Central memory CD8-positive, alpha-beta T cell (primary cell): ENCODE results near the gene DSC1.
"Not testable (repeated sequence)": the region's sequence is repeated elsewhere in the genome, so short reads cannot be mapped to it uniquely, and the experiment has no call there.

Source experiments
- ATAC-seq: fragments of 150-1000 bp; cut with Tn5 transposase; replicated peaks from 2 replicates; pipeline ENCODE4 v1.10.0; 2022; ENCODE audit warnings: mild to moderate bottlenecking, moderate FRiP score, moderate number of reproducible peaks; ENCODE audit not compliant: poor library complexity, severe bottlenecking; ENCODE audit errors: extremely low read depth
- DNase-seq, 2 donors: peaks; one replicate each; pipeline ENCODE4 v3.0.0; 2021; ENCODE audit warnings: low spot score in 2 of 2
- H3K27ac Mint-ChIP-seq: one replicate; pipeline ENCODE4 v1.8.0; 2022; ENCODE audit warnings: low read depth, mild to moderate bottlenecking, moderate library complexity, mixed read lengths
- H3K27me3 Mint-ChIP-seq: one replicate; pipeline ENCODE4 v1.8.0; 2022; ENCODE audit warnings: mixed read lengths
- H3K36me3 Mint-ChIP-seq: one replicate; pipeline ENCODE4 v1.8.0; 2022; ENCODE audit warnings: mild to moderate bottlenecking, moderate library complexity, mixed read lengths; ENCODE audit not compliant: insufficient read depth
- H3K4me1 Mint-ChIP-seq: one replicate; pipeline ENCODE4 v1.8.0; 2022; ENCODE audit warnings: mixed read lengths
- H3K4me3 Mint-ChIP-seq: one replicate; pipeline ENCODE4 v1.8.0; 2022; ENCODE audit warnings: mild to moderate bottlenecking, moderate library complexity, mixed read lengths
- H3K9me3 Mint-ChIP-seq: one replicate; pipeline ENCODE4 v1.8.0; 2022; ENCODE audit warnings: mixed read lengths

DSC1 gene

DNA sequence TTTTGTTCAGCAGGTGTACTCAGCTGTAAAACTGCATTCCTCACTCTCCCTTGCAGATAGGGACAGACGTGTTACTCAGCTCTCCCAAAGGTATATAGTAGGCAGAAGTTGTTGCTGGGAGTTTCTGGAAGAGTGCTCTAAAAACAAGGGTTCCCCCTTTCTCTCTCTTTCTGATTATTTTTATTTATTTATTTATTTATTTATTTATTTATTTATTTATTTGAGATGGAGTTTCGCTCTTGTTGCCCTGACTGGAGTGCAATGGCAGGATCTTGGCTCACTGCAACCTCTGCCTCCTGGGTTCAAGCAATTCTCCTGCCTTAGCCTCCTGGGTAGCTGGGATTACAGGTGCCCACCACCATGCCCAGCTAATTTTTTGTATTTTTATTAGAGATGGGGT is 39.5 kb downstream of the DSC1 start:
- H3K27ac Mint-ChIP-seq, DNase-seq, H3K36me3 Mint-ChIP-seq, H3K27me3 Mint-ChIP-seq, ATAC-seq, H3K4me1 Mint-ChIP-seq, H3K4me3 Mint-ChIP-seq: not testable (repeated sequence)
- H3K9me3 Mint-ChIP-seq: peaks cover 18% of the 10 kb centered on the region

GRCh38 chr18:31120594-31120993 is 42.1 kb downstream of the DSC1 start:
- Mint-ChIP-seq H3K9me3 (peaks cover 23% of the 10 kb centered on the region), H3K4me1 (no peaks in the 10 kb centered on the region), H3K27me3 (no peaks in the 10 kb centered on the region), H3K4me3 (no peak overlapping the region), H3K27ac (no peak overlapping the region), H3K36me3 (no peaks in the 10 kb centered on the region)
- ATAC-seq: no peak
- DNase-seq: no peak

DNA sequence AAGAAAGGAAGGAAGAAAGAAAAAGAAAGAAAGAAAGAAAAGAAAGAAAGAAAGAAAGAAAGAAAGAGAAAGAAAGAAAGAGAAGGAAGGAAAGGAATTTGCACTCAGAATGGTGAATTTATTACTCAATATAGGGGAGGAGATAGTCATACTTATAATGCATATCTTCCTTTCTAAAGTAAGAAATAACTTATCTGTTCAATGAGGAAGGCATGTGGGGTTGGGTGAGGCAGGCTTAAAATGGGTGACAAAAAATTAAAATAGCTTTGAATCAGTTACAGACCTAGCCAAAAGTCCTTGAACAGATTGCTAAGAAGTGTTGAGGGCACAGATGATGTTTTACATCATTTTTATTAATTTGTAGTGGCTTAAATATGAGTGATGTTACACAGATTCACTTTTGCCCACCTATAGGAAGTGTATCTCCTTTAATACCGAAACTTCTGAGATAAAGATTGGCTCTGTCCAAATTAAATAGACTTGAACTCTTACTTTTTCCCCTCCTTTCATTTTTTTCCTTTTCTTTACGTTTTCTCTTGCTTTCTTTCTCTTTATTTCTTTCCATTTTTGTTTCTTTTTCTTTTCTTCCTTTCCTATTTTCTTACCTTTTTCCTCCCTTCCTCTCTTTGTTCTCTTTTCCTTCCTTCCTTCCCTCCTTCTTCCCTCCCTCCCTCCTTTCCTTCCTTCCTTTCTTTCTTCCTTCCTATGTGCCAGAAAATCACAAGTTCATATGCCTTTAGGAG is 45.6 kb downstream of the DSC1 start:
- H3K27ac Mint-ChIP-seq: no peak overlapping the region
- no peaks in the 10 kb centered on the region for H3K36me3 Mint-ChIP-seq
- H3K4me1 Mint-ChIP-seq: no peaks in the 10 kb centered on the region
- H3K9me3 Mint-ChIP-seq: peaks cover 23% of the 10 kb centered on the region
- H3K27me3 Mint-ChIP-seq: no peaks in the 10 kb centered on the region
- no peak for DNase-seq
- no peak for ATAC-seq
- no peak overlapping the region for H3K4me3 Mint-ChIP-seq

DNA sequence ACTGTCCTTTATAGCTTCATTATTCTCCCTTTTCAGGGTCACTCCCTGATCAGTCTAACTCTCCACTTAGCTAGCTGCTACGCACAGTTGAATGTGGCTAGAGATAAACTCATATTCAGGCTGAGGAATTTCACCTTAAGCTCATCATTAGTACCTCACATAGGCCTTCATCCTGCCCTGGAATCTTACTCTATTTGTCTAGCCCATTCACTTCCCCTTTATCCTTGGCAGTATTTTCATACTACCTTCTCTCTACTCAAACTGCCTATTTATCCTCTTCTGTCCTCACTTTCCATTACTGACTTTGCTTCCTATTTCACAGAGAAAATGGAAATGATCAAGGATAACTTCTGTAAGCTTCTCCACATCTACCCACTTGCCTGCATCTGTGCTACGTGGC is 49.9 kb downstream of the DSC1 start:
- no peaks in the 10 kb centered on the region for H3K36me3 Mint-ChIP-seq
- H3K4me3 Mint-ChIP-seq: no peak overlapping the region
- no peak overlapping the region for H3K27ac Mint-ChIP-seq
- peaks cover 15% of the 10 kb centered on the region for H3K9me3 Mint-ChIP-seq
- no peak for ATAC-seq
- H3K27me3 Mint-ChIP-seq: no peaks in the 10 kb centered on the region
- H3K4me1 Mint-ChIP-seq: no peaks in the 10 kb centered on the region
- DNase-seq: no peak

DNA sequence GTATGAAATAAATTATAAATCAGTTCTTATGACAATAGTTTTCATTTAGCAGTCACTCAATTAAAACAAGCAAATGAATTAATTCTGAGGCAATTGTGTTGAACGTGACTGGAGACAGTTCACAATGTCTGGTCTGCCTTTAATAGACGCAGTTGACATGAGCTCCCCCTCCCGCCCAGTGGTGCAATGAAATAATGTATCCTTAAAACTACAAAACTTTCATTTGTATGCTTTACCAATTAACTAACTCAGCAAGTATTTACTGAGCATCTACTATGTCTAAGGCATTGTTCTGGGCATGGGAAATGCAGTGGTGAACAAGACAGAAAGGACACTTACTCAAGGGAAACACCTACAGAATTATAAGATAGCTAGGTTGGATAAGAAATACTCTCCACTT is 56.9 kb downstream of the DSC1 start:
- ATAC-seq: no peak
- DNase-seq: no peak
- Mint-ChIP-seq H3K27me3 (peaks cover 1% of the 10 kb centered on the region), H3K36me3 (no peaks in the 10 kb centered on the region), H3K4me3 (no peak overlapping the region), H3K9me3 (peaks cover 6% of the 10 kb centered on the region), H3K27ac (no peak overlapping the region), H3K4me1 (no peaks in the 10 kb centered on the region)

GRCh38 chr18:31104444-31104843 is 58.2 kb downstream of the DSC1 start:
- Mint-ChIP-seq H3K4me3 (no peak overlapping the region), H3K27me3 (peaks cover 13% of the 10 kb centered on the region), H3K36me3 (no peaks in the 10 kb centered on the region), H3K4me1 (no peaks in the 10 kb centered on the region), H3K9me3 (peaks cover 18% of the 10 kb centered on the region), H3K27ac (no peak overlapping the region)
- DNase-seq: no peak
- no peak for ATAC-seq

DNA sequence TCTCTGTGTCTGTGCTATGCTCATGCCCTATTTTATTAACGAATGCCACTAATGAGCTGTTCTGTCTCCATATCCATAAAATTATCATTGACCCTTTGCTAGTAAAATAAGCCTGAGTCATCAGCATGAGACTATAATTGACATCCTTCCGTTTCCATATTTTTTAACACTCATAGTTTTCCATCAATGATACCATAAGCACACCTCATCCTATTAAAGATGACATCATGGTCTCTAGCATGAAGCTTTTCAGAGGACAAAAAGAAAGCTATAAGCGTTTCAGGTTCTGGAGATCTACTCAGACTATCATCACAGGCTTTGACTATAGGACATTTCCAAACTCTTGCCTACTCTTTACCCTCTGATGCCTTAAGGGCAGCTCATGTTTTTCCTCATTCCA is 59.2 kb downstream of the DSC1 start:
- Mint-ChIP-seq H3K36me3 (no peaks in the 10 kb centered on the region), H3K27me3 (peaks cover 20% of the 10 kb centered on the region), H3K9me3 (peaks cover 27% of the 10 kb centered on the region), H3K4me1 (no peaks in the 10 kb centered on the region), H3K27ac (no peak overlapping the region), H3K4me3 (no peak overlapping the region)
- ATAC-seq (no peak), DNase-seq (no peak)

GRCh38 chr18:31102941-31103340 is 59.7 kb downstream of the DSC1 start:
- peaks cover 27% of the 10 kb centered on the region for H3K9me3 Mint-ChIP-seq
- ATAC-seq: no peak
- peaks cover 20% of the 10 kb centered on the region for H3K27me3 Mint-ChIP-seq
- no peak for DNase-seq
- H3K4me3 Mint-ChIP-seq: no peak overlapping the region
- H3K36me3 Mint-ChIP-seq: no peaks in the 10 kb centered on the region
- no peaks in the 10 kb centered on the region for H3K4me1 Mint-ChIP-seq
- no peak overlapping the region for H3K27ac Mint-ChIP-seq

GRCh38 chr18:31102025-31102684 is 60.5 kb downstream of the DSC1 start, which contains the start of gene DSC2:
DSC2 (minus strand) TSS chr18:31102421; CDS start chr18:31101971, 450 bp downstream.
- Mint-ChIP-seq H3K36me3 (no peaks in the 10 kb centered on the region), H3K27ac (no peak within 1 kb of the TSS), H3K4me3 (no peak within 1 kb of the TSS), H3K27me3 (peaks cover 20% of the 10 kb centered on the region), H3K4me1 (no peaks in the 10 kb centered on the region), H3K9me3 (peaks cover 27% of the 10 kb centered on the region)
- ATAC-seq (no peak), DNase-seq (no peak)

DNA sequence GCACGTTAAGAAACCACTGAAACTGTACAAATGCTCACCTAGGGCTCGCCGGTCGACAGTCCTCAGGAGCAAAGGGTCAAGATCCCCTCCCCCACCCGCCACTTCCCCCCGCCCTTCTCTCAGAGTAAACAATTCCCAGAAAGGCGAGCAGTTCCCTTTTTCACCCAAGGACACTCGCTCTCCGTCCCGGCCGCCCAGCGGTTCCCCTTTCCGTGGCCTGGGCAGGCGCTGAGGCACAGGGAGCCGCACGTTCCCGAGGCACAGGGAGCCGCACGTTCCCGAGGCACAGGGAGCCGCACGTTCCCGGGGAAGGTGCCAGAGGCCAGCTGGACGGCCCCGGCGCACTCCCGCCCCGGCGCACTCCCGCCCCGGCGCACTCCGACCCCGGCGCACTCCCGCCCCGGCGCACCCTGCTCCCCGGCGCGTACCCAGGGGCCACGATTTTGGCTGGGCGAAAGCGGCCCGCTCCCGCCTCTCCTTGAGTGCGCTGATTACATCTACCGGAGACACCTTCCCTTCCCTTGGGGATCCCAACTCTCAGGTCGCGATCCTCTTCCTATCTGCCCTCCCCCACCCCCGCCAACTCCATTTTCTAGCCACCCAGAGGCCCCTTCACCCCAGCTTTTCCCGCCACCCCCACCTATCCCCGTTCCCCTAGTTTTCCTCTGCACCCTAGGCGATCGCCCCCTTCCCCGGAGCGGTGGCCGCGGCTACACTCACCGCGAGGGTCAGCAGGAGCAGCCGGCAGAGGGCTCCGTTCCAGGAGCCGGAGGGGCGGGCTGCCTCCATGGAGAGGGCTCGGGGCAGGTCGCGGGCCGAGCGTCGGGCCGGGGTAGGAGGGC is 61.3 kb downstream of the DSC1 start:
- Mint-ChIP-seq H3K4me3 (no peak overlapping the region), H3K9me3 (peaks cover 33% of the 10 kb centered on the region), H3K27me3 (peaks cover 20% of the 10 kb centered on the region), H3K4me1 (no peaks in the 10 kb centered on the region), H3K27ac (no peak overlapping the region), H3K36me3 (no peaks in the 10 kb centered on the region)
- DNase-seq (no peak), ATAC-seq (no peak)

GRCh38 chr18:31100436-31101182 is 62.0 kb downstream of the DSC1 start:
- H3K9me3 Mint-ChIP-seq: peaks cover 36% of the 10 kb centered on the region
- no peaks in the 10 kb centered on the region for H3K36me3 Mint-ChIP-seq
- H3K4me1 Mint-ChIP-seq: no peaks in the 10 kb centered on the region
- no peak overlapping the region for H3K4me3 Mint-ChIP-seq
- peaks cover 20% of the 10 kb centered on the region for H3K27me3 Mint-ChIP-seq
- H3K27ac Mint-ChIP-seq: no peak overlapping the region
- no peak for DNase-seq
- no peak for ATAC-seq
